Measurements from ENCODE around the gene ARHGDIB.

ARHGDIB gene

DNA sequence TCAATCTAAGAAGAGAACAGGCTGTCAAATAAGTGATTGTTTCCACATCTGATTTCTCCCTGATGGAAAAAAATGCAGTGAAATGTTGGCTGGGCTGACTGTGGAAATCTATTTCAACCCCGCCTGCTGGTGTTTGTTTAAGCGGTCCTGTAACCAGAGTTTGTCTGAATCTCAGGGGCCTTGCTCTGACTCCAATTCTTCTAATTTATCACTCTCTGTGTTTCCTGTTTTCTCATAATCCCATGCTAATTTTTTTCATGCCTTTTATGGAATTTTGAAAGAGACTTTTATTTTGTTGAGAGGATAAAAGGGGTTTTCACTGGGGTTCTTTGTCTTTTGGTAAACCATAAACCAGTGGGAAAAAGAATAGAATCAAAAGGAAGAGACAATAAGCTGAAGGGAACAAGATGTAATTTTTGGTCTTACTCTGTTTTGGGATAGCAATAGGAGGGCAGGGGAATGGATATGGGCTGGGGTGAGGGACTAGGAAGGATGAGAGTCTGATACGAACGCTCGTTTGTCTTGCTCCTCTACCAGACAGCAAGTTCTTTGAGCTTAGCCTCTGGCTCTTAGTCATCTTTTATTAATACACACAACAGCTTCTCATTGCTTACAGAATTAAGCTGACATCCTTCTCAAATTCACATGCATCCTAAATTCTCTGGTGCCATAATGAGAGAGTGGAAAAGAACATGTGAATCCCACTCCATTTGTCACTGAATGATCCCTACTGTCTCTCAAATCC, 67.7 kb downstream of the ARHGDIB start:
- DNase-seq (ENCODE audit: low read depth), result no peak

- no peak for DNase-seq (ENCODE audit: low read depth)
Measured at GRCh38 chr12:14892726-14893505, 68.5 kb downstream of the ARHGDIB start.

All from activated gamma-delta T cell treated with anti-CD3 and anti-CD28 coated beads, Interleukin-2, amount 50 U/mL, for 16 hours (primary cell).